ENCODE measurements around the gene COBL. TPM values are rescaled to one million over a fixed set of nuclear protein-coding genes. Genes with fewer than 3 reads are reported as not detected.

The COBL gene
- total and polyA plus RNA-seq, 2 donors (not counting 3 experiments of a cell fraction or from before 2014, with no cell fraction given): 0.11 TPM; not detected in 1

DNA sequence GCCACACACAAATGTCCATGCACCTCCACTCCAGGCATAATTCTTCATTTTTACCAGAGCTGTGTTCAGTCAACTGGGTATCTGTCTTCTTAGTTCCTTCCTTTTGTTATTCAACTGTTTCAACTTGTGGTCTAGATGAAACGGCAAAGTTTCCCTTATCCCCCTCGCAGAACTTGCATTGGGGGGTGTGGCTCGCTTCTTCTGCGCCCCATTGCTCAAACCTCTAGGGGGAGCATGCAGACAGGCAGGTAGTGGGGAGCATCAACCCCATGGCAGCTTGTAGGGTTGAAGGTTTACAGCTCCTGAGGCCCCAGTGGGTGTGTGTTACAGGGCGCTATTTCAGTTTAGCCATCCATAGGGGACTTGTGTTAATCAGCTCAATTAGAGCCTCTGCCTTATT lies 38.3 kb upstream of the COBL start:
- POLR2A ChIA-PET: no interaction called here

More for the DNA sequence above, 38.3 kb upstream of the COBL start:
- no peak overlapping the region for H3K9ac ChIP-seq (replicated peaks; ENCODE audit: extremely low read depth, insufficient read depth, low read length)
- H3K27me3 ChIP-seq (ENCODE audit: control insufficient read depth in 2 of 2, insufficient read depth in 2 of 2, low read length in 2 of 2): no peaks in the 10 kb centered on the region
- H3K4me3 ChIP-seq (replicated peaks in 1 of 3; ENCODE audit: insufficient read depth in 1 of 3, low read depth in 1 of 3, low read length in 3 of 3): no peak overlapping the region
- dilution Hi-C loops (cut with MboI; ENCODE audit: extremely low pct_ligation_motif_present, low sequenced_read_pairs) (no loop called here), intact Hi-C loops (cut with micrococcal nuclease) (no loop called here)
- FAIRE-seq: no peak
- no peak overlapping the region for H3K27ac ChIP-seq (ENCODE audit: insufficient read depth, low read depth, low read length)
- TF ChIP-seq MYC (IDR thresholded peaks at IDR 0.05; ENCODE audit: low read depth, low read length) (no peak), POLR2A (IDR thresholded peaks at IDR 0.05; ENCODE audit: low read depth, low read length) (no peak), FOS (IDR thresholded peaks at IDR 0.05; ENCODE audit: borderline replicate concordance, insufficient read depth, low read length) (no peak), GATA2 (IDR thresholded peaks at IDR 0.05; ENCODE audit: insufficient read depth, insufficient read length, low read depth, low read length) (no peak), JUN (IDR thresholded peaks at IDR 0.05; ENCODE audit: borderline replicate concordance, insufficient read depth, insufficient read length, low read depth) (no peak), EZH2 (IDR thresholded peaks at IDR 0.05; ENCODE audit: borderline replicate concordance, low read depth, low read length, severe bottlenecking) (no peak), POLR2AphosphoS5 (IDR thresholded peaks at IDR 0.05; ENCODE audit: insufficient read depth, low read depth, low read length) (no peak)
- TF ChIP-seq, protein P1, sequence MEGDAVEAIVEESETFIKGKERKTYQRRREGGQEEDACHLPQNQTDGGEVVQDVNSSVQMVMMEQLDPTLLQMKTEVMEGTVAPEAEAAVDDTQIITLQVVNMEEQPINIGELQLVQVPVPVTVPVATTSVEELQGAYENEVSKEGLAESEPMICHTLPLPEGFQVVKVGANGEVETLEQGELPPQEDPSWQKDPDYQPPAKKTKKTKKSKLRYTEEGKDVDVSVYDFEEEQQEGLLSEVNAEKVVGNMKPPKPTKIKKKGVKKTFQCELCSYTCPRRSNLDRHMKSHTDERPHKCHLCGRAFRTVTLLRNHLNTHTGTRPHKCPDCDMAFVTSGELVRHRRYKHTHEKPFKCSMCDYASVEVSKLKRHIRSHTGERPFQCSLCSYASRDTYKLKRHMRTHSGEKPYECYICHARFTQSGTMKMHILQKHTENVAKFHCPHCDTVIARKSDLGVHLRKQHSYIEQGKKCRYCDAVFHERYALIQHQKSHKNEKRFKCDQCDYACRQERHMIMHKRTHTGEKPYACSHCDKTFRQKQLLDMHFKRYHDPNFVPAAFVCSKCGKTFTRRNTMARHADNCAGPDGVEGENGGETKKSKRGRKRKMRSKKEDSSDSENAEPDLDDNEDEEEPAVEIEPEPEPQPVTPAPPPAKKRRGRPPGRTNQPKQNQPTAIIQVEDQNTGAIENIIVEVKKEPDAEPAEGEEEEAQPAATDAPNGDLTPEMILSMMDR (IDR thresholded peaks at IDR 0.05; ENCODE audit: extremely low read depth in 1 of 2, insufficient read depth in 1 of 2, low read depth in 1 of 2, low read length in 2 of 2): no peak
- TF ChIP-seq, protein P2, sequence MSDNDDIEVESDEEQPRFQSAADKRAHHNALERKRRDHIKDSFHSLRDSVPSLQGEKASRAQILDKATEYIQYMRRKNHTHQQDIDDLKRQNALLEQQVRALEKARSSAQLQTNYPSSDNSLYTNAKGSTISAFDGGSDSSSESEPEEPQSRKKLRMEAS (IDR thresholded peaks at IDR 0.05; ENCODE audit: insufficient read depth, insufficient read length): no peak
- no peaks in the 10 kb centered on the region for H3K9me3 ChIP-seq (replicated peaks; ENCODE audit: control insufficient read depth, insufficient read depth, low read length)
- H3K79me2 ChIP-seq (ENCODE audit: control insufficient read depth, insufficient read depth, low read length): no peaks in the 10 kb centered on the region
- no TSS peak for BruUV-seq (replicated peaks)
- no peaks in the 10 kb centered on the region for H3K4me1 ChIP-seq (ENCODE audit: control insufficient read depth, extremely low read depth, insufficient read depth, low read length)
- no peak overlapping the region for H2AFZ ChIP-seq (ENCODE audit: low read depth, low read length)
- no peak for DNase-seq (ENCODE audit: low read depth, low spot score)
- H4K20me1 ChIP-seq (replicated peaks; ENCODE audit: control insufficient read depth, extremely low read depth, insufficient read depth, low read length): no peaks in the 10 kb centered on the region
- CTCF ChIA-PET: no interaction called here
- H3K9me1 ChIP-seq (replicated peaks; ENCODE audit: control insufficient read depth, extremely low read depth, insufficient read depth, low read length): no peaks in the 10 kb centered on the region
- no peak overlapping the region for H3K4me2 ChIP-seq (ENCODE audit: insufficient read depth, low read length)
- no peaks in the 10 kb centered on the region for H3K36me3 ChIP-seq (ENCODE audit: control insufficient read depth in 2 of 2, extremely low read depth in 1 of 2, insufficient read depth in 2 of 2, low read length in 2 of 2)
